ENCODE data around the gene HOOK2. TPM values are rescaled to one million over a fixed set of nuclear protein-coding genes. Genes with fewer than 3 reads are reported as not detected.

Gene HOOK2
- polyA plus RNA-seq, 1 of the 3 experiments (the other 2 are of a cell fraction): 33.0 TPM

GRCh38 chr19:12802267-12803106 is 27.1 kb upstream of the HOOK2 start:
- 51% methylated on average over 22 of the region's 22 CpGs for WGBS (ENCODE audit: low lambda C conversion rate)
- Histone ChIP-seq H3K9me3 (no peaks in the 10 kb centered on the region), H2AFZ (ENCODE audit: low read depth) (peak overlapping the region; percentile 98), H3K4me1 (ENCODE audit: control insufficient read depth in 1 of 2, insufficient read depth in 2 of 2, low read depth in 1 of 2, low read length in 1 of 2) (peaks cover 8 to 29% of the 10 kb centered on the region in 2 experiments; a peak in 1 of 4 replicates), H3K9ac (peak overlapping the region; percentile 32), H3K4me3 (ENCODE audit: low read depth in 2 of 2, low read length in 1 of 2) (peak overlapping the region; percentile 74 to 95), H3K36me3 (replicated peaks in 1 of 2; ENCODE audit: control insufficient read depth in 1 of 2, insufficient read depth in 2 of 2, low read length in 1 of 2) (peaks cover 4 to 8% of the 10 kb centered on the region in 2 experiments), H3K79me2 (ENCODE audit: insufficient read depth) (peaks cover 19% of the 10 kb centered on the region), H3K9me2 (no peaks in the 10 kb centered on the region), H4K20me1 (ENCODE audit: insufficient read depth) (no peaks in the 10 kb centered on the region), H3F3A (replicated peaks; ENCODE audit: insufficient read depth) (peaks cover 11% of the 10 kb centered on the region), H3K27me3 (ENCODE audit: insufficient read depth) (no peaks in the 10 kb centered on the region), H3K4me2 (peak overlapping the region; percentile 100), H3K27ac (ENCODE audit: low read depth in 2 of 2, low read length in 1 of 2) (peak overlapping the region in 1 of 2 experiments; percentile 74; a peak in 1 of 4 replicates)
- CTCF ChIA-PET: interaction anchor here (0.6 to 17.1 kb wide), 9 partner anchors 9 to 65 kb away, joined by 3 to 447 read pairs (median 7); partner anchors contain the start of genes HOOK2 and JUNB
- POLR2A ChIA-PET: interaction anchor here (0.8 to 2.6 kb wide), 3 partner anchors 10 to 35 kb away, joined by 3 to 20 read pairs (median 3); partner anchors contain the start of gene JUNB
- no peak for DNase-seq
- TF ChIP-seq MEF2A (IDR thresholded peaks at IDR 0.05; ENCODE audit: borderline replicate concordance, low read depth) (no peak), POLR2AphosphoS5 (IDR thresholded peaks at IDR 0.05; ENCODE audit: low read depth, low read length) (no peak), RXRA (IDR thresholded peaks at IDR 0.05; ENCODE audit: borderline replicate concordance, low read depth) (no peak), TAF1 (IDR thresholded peaks at IDR 0.05; ENCODE audit: borderline replicate concordance, low read depth, low read length) (no peak), NFIC (IDR thresholded peaks at IDR 0.05; ENCODE audit: borderline replicate concordance) (no peak), TCF12 (IDR thresholded peaks at IDR 0.05) (no peak), USF1 (IDR thresholded peaks at IDR 0.05; ENCODE audit: borderline replicate concordance, low read depth) (no peak), IRF3 (IDR thresholded peaks at IDR 0.05; ENCODE audit: low read depth, low read length) (no peak)

- 19% methylated on average over 26 of the region's 78 CpGs for WGBS (ENCODE audit: low lambda C conversion rate)
- ChIA-PET POLR2A (interaction anchor here (0.8 to 2.6 kb wide), 3 partner anchors 9 to 35 kb away, joined by 3 to 20 read pairs (median 3); partner anchors contain the start of gene JUNB), CTCF (interaction anchor here (0.7 to 17.1 kb wide), 10 partner anchors 9 to 64 kb away, joined by 3 to 447 read pairs (median 8); partner anchors contain the start of genes HOOK2 and JUNB)
- Histone ChIP-seq H4K20me1 (ENCODE audit: insufficient read depth) (no peaks in the 10 kb centered on the region), H3K9me2 (no peaks in the 10 kb centered on the region), H3K4me2 (peak within 1 kb of the TSS; percentile 100), H3K36me3 (replicated peaks in 1 of 2; ENCODE audit: control insufficient read depth in 1 of 2, insufficient read depth in 2 of 2, low read length in 1 of 2) (peaks cover 4 to 8% of the 10 kb centered on the region in 2 experiments), H3K4me3 (ENCODE audit: low read depth in 2 of 2, low read length in 1 of 2) (peak within 1 kb of the TSS; percentile 74 to 95), H3K27ac (ENCODE audit: low read depth in 2 of 2, low read length in 1 of 2) (peak within 1 kb of the TSS in 1 of 2 experiments; percentile 74; a peak in 2 of 4 replicates), H3K9me3 (no peaks in the 10 kb centered on the region), H3K4me1 (ENCODE audit: control insufficient read depth in 1 of 2, insufficient read depth in 2 of 2, low read depth in 1 of 2, low read length in 1 of 2) (peaks cover 4 to 21% of the 10 kb centered on the region in 2 experiments; a peak in 1 of 4 replicates), H3K9ac (peak within 1 kb of the TSS; percentile 80), H3K27me3 (ENCODE audit: insufficient read depth) (no peaks in the 10 kb centered on the region), H3F3A (replicated peaks; ENCODE audit: insufficient read depth) (peaks cover 17% of the 10 kb centered on the region), H2AFZ (ENCODE audit: low read depth) (peak within 1 kb of the TSS; percentile 98), H3K79me2 (ENCODE audit: insufficient read depth) (peaks cover 12% of the 10 kb centered on the region)
- no peak for TF ChIP-seq MEF2A (IDR thresholded peaks at IDR 0.05; ENCODE audit: borderline replicate concordance, low read depth)
- peak; percentile 28; the same call in 1 of the 2 replicates for TF ChIP-seq SIN3A (IDR thresholded peaks at IDR 0.05; ENCODE audit: borderline replicate concordance, low read depth, low read length)
- TF ChIP-seq USF2 (IDR thresholded peaks at IDR 0.05; ENCODE audit: borderline replicate concordance, low read depth, low read length): no peak
- TF ChIP-seq NRF1 (IDR thresholded peaks at IDR 0.05; ENCODE audit: low read depth, low read length): no peak
- peak; percentile 97 for TF ChIP-seq POLR2AphosphoS5 (IDR thresholded peaks at IDR 0.05; ENCODE audit: low read depth, low read length)
- TF ChIP-seq CHD2 (IDR thresholded peaks at IDR 0.05; ENCODE audit: low read length, partially characterized antibody): peak; percentile 39
- TF ChIP-seq EP300 (IDR thresholded peaks at IDR 0.05; ENCODE audit: borderline replicate concordance in 1 of 2, low read depth in 1 of 2, low read length in 1 of 2): peak in 1 of 2 experiments; percentile 47; a peak in 1 of 4 replicates
- TF ChIP-seq MXI1 (IDR thresholded peaks at IDR 0.05; ENCODE audit: low read depth, low read length): peak; percentile 16
- TF ChIP-seq TAF1 (IDR thresholded peaks at IDR 0.05; ENCODE audit: borderline replicate concordance, low read depth, low read length): peak; percentile 74; the same call in 1 of the 2 replicates
- DNase-seq: peak; percentile 94
Observed at GRCh38 chr19:12801466-12802266, 26.3 kb upstream of the HOOK2 start, which contains the start of the genes PRDX2 and THSD8. PRDX2 (minus strand) TSS chr19:12801800; CDS start chr19:12801261, 539 bp downstream. THSD8 (plus strand) TSS chr19:12802069; CDS start chr19:12802072, 3 bp downstream.

Measured in SK-N-SH (cell line).